Activated CD4-positive, alpha-beta T cell treated with anti-CD3 and anti-CD28 coated beads, Interleukin-2, amount 50 U/mL, for 1 hour (primary cell): Measurements from ENCODE around the gene CDK11B.
A peak's percentile ranks its signal among the peaks of the same experiment; 100 is the strongest.
"Not testable (repeated sequence)": the region's sequence is repeated elsewhere in the genome, so short reads cannot be mapped to it uniquely, and the experiment has no call there.

Experiments
- DNase-seq: peaks from one replicate; pipeline ENCODE4 v3.0.0-alpha.2; 2020

The CDK11B gene

DNA sequence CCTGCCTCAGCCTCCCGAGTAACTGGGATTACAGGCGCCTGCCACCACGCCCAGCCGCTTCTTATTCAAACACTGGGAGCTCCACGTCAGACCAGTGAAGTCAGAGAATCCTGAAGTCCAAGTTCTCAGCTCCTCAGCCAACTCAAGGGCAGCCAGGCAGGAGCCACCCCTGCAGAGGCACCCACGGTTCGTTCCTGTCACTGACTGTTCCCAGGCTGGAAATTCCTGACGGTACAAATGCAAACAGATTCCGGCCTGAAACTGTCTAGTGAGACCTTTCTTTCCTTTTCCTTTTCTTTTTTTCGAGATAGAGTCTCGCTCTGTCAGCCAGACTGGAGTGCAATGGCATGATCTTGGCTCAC lies 22.1 kb upstream of the CDK11B start:
- DNase-seq, result no peak

DNA sequence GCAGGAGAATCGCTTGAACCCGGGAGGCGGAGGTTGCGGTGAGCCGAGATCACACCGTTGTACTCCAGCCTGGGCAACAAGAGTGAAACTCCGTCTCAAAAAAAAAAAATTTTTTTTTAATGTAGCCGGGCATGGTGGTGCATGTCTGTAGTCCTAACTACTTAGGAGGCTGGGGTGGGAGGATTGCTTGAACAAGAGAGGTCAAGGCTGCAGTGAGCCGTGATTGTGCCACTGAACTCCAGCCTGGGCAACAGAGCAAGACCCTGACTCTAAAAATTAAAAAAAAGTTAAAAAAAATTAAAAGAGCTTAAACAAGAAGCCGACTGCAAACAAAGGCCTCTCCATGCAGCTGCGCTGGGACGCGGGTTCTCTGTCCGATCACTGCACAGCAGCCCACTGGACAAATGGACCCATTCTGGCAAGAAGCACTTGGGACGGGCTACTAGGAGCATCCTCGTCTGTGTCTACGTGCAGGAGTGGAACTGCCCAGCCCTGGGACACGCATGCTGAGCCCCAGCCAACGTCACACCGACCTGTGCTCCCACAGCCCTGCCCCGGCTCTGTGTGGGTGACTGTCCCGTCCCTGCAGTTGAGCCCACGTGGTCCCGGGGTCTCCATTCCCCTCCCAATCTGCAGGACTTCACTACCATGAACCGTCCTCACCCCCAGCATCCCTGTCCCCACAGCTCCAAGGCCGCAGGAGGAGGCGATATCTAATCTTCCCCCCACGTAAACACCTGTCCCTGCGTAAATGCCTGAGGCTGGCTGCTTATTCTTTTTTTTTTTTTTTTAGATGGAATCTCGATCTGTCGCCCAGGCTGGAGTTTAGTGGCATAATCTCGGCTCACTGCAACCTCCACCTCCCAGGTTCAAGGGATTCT lies 21.5 kb upstream of the CDK11B start:
- no peak for DNase-seq

DNA sequence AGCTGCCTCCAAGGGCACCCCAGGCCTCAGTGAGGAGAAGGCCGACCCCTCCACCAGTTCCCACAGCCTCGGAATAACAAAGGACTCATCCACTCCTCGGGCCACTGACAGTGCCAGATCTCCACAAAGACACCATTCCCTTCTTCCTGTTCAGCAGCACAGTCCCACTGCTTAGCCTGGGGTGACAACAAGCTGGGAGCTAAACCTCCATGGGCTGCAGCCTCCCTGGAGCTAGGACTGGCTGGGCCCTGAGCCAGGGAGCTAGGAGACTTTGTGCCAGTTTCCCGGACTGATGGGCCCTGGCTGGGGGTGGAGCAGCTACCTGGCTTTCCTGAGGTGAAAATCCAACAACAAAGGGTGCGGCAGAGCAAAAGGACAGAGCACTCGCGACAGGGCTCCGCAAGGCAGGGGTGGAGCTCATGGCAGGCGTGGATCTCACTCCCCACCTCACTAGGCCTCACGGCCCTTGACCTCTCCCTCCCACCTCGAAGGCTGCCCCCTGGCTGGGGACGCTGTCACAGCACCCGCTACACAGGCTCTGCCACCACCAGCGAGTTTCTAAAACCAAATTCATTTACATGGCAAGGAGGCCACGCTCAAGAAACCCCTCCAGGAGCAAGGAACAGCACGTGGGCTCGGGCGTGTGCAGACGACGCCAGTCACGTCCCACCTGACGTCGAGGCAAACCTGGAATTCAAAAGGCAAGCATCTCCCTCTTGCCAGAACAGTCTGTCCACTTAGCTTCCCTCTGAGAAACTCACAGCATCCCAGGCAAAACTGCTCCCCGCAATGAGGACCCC lies 20.0 kb upstream of the CDK11B start:
- no peak for DNase-seq

DNA sequence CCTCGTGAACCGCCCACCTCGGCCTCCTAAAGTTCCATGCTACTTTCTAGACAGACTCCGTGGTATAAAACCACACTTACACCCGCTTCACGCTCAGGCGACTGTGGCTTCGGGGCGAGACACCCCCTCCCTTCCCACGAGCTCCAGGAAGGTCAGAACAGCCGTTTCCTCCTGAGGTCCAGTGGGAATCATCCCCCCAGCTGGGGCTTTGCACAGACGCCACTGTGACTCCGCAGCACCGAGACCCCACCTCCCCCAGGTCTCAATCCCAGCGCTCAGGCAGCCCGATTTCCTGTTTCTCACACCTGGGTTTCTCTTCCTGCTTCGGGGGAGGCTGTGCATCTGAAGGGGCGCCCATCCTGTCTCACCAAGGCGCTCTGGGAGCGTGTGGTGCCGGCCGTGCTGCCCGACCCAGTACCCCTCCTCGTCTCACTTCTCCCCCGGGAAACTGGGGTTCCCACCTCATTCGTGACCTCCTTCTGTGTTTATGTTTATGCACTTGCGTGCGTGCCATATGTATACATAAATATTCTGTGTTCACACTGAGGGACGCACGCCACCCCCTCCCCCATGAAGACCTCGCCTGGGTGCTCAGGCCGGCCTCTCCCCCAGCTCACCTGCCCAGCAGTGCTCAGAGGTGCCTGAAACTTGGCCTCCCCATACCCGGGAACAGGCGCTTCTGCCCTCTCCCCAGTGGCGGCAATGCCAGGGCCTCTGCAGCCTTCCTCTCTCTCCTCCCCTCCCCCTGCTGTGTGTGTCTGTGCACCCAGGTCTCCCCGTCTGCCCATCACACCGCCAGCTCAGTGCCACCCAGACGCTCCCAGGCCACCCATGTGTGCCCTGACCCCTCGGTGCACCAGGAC lies 19.1 kb upstream of the CDK11B start:
- peak; percentile 53 for DNase-seq

DNA sequence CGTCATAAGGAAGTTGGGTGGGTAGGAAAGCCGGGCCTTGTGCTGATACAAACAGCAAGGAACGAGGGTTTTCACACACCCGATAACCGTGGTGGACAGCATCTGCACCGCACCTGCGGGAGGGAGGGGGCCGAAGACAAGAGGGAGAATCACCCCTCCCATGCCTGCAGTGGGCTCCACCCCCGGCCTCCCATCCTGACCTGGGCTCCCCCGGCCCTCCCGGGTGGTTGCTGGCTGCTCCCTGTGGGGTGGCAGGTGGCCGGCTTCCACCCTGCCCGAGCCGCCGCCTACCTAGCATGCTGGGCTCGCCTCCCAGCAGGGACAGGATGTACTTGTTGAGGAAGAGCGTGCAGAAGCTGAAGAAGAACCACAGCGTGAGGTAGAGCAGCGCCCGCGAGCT lies 17.3 kb upstream of the CDK11B start:
- DNase-seq, result not testable (repeated sequence)

DNA sequence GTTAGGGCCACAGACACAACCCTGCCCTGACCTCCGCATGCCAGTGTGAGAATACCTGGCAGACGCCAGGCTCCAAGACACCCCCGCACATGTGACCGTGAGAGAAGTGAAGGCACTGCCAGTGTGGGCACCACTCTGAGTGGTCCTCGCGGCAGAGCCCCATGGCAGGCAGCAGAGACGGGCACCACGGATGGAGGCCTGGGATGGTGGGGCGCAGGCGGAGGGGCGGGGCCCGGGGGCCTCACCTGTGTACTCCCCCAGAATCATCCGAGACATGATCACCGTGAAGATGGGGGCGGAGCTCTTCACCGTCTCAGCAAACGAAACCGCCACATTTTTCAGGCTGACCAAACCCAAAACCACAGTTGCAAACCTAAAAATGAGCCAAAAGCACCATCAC lies 16.4 kb upstream of the CDK11B start:
- not testable (repeated sequence) for DNase-seq

DNA sequence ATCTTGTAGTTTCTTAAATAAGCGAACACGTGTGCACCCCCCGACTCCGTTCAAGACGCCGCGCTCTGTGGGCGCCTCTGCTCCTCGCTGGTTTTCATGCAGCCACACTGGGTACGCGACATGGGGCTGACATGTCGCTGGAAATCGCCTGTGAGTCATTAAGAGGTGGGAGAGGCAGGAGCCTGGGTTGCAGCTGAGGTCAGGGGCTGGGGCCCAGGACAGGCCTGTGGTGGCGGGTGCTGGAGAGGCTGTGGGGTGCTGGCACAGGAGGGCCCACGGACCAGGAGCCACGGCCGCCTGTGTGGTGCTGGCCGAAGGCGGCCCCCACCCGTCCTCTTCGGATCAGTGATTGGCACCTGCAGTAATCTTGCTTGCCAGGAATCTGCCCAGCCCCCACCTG lies 16.0 kb upstream of the CDK11B start:
- DNase-seq, result not testable (repeated sequence)

DNA sequence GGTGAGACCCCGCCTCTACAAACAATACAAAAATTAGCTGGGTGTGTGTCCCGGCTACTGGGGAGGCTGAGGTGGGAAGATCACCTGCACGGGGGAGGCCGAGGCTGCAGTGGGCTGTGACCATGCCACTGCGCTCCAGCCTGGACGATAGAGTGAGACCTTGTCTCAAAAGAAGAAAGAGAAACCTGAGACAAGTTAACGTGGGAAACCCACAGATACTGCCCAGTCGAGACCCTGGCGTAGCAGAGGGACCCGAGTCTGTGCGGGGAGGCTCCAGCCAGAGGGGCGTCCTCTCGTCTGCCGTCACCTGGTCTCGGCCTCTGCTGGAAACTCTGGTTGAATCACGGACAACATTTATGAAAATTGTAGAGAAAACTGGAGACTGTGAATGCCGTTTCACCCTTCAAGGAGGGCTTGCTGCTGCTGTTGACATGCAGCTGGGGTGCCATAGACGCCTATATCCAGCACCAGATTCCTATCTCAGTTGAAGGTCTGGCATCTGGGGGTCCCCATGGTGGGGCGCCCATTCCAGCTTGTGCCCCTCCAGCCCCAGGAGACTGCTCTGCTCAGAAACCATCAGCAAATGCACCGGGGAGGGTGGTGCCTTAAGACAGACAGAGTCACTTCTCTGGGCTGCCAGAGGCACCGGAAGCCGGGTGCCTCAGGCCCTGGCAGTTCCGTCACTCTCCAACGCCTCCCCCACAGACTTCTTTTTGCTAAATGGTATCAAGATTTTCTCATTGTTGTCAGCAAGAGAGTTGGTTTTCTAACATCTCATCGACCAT lies 13.6 kb upstream of the CDK11B start:
- no peak for DNase-seq

DNA sequence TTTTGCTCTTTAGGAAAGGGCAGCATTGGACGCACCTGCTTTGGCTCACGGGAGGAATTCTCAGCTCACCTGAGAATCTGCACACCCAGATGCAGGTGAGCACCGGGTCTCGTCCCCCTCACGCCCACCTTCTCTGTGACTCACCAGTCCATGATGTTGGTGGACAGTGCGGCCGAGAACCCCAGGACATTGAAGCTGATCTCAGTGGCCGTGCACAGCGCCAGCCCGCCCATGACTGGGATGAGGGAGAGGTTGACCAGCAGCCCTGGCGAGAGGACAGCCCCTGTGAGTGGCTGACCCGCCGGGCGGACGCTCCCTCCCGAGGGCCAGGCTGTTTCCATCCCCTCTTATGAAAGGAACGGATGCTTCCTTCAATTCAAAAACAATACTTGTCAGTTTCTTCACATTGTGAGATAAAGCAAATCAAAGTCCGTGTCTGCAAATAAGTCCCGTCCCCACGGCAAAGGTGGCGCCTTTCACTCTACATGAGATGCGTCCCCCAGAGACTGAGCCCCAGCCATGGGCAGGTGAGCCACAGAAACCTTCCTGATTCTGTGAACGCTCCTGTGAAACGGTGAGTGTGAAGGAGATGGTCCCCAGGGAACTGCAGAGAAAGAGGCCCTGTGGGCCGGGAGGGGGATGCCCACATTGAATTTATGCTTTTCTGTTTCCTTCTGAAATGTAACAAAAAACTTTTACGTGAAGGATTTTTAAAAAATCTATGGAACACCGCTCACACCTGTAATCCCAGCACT lies 12.7 kb upstream of the CDK11B start:
- no peak for DNase-seq

DNA sequence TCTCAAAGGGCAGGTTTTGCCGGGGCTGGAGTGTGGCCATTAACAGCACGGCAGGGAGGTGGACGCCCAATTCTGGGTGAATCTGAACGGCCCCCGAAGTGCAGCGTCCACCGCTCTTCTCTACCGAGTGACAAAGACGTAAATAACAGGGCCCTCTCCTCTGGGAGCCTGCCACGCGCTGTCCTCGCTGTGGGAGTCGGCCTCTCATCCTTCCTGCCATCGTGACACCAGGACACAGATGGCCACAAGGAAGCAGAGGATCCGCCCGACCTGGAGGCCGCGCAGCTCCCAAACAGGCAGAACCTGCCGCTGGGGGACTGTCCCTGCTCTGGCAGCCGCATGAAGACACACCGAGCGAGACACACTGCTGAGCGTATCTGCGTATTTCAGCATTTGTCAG lies 12.1 kb upstream of the CDK11B start:
- DNase-seq, result no peak

DNA sequence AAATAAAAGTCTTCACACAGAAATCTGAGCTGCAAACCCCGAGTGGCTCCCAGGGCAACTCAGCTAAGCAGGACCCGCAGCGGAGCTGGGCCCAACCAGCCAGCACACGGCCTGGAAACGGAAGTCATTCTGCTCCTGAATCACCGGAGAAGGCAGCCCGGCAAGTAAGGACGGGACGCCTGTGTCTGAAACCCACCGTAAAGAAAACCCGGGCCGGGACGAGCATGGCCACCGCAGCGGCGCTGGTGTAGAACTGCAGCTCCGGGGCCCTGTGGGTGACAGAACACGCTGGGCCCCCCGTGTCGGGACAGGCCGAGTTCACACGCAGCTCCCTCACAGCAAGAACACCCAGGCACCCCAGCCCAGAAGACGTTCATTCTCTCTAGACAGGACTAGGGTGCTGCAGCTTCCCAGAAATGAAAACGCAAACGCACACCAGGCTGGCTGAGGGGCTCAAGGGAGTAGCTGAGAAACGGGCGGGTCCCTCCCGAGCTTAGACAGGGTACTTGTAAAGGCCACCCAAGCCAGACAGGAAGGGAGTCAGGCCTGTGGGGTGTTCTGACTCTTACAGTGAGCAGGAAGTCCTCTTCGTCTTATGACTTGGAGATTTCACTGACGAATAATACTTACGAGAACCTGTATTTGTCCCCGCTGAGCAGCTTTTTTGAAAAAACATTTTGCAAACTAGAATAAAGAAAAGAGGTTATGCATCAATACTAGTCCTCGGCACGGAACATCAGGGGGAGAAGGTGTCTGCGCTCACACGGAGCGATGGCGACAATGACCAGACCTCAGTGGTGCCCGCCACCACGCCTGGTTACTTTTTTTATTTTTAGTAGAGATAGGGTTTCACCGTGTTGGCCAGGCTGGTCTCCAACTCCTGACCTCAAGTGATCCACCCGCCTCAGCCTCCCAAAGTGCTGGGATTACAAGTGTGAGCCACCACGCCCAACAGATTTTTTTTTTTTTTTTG lies 10.9 kb upstream of the CDK11B start:
- no peak for DNase-seq

DNA sequence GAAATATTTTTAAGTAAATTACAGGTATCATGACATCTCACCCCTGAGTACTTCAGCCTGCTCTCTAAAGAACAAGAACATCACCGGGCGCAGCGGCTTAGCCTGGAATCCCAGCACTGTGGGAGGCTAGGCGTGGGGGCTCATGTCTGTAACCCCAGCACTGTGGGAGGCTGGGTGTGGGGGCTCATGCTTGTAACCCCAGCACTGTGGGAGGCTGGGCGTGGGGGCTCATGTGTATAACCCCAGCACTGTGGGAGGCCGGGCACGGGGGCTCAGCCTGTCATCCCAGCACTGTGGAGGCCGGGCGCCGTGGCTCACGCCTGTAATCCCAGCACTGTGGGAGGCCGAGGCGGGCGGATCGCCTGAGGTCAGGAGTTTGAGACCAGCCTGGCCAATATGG lies 7.7 kb upstream of the CDK11B start:
- DNase-seq, result no peak

DNA sequence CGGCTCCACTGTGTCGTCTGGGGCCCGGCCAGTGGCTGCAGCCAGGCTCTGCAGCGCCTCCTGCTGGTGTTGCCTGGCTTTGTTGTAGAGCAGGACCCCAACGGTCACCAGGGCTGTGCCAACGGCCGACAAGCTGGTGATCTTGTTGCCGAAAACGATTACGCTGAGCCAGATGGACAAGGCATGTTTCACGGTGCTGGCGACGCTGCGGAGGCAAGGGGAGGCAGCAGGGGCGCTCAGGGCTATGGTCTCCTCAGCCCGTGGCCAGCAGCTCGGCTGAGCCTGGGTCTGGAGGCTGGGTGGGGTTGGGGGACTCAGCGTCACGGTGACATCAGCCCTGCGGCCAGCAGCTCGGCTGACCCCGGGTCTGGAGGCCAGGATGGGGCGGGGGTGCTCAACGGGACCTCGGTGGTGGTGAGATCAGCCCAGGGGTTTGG lies 7.0 kb upstream of the CDK11B start:
- DNase-seq, result peak; percentile 40

DNA sequence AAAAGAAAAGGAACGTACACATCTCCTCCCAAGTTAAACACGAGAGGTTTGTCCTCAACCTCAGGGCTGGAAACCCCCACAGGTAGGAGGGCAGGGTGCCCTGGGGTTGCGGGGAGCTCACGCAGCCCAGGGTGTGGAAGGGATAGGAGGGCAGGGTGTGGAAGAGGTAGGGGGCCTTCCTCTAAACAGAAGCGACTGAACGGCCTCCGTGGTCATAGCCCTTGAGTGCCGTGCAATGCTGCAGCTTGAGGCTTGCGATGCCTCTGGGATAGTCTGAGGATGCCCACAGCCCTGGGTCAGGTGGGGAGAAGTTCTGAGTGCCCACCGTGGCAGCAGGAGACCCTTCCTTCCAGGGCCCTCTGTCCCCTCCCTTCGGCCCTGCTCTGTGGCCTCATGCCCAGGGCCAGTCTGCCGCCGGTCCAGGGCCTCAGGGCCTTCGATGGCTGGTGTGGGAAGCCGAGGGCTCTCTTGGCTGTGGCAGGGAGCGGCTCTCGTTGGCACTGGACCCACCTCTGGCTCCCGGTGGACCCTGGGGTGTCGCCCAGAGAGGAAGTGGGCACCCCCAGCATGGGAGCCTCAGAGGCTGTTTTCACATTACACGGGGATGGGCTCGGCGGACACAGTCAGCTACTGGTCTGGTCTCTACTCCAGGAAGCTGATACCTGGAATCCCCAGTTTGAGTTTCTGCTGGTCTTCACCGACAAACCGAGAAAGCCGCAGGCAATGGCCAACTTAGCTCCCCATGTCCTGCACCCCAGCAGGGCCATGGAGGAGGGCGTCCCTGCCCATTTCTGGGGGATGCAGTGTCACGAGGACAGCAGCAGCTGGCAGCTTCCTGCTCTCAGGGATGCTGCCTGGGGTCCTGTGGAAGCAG lies 6.4 kb upstream of the CDK11B start:
- no peak for DNase-seq

DNA sequence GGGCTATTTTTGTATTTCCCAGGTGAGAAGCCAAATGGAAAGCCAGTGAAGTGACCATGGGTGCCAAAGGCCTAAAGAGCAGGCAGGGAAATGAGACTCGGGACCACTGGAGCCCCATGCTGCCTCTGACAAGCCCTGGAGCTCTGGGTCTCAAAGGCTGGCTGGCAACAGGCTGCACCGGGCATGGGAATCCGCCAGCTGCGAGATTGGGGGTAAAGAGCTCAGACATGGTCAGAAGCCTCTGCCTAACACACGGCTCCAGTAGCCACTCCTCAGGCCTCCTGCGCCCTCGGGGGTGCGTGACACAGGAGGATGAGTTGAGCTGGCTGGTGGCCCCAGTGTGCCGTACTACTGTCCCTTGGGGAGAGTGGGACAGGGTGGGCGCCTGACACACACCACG lies 5.5 kb upstream of the CDK11B start:
- not testable (repeated sequence) for DNase-seq

DNA sequence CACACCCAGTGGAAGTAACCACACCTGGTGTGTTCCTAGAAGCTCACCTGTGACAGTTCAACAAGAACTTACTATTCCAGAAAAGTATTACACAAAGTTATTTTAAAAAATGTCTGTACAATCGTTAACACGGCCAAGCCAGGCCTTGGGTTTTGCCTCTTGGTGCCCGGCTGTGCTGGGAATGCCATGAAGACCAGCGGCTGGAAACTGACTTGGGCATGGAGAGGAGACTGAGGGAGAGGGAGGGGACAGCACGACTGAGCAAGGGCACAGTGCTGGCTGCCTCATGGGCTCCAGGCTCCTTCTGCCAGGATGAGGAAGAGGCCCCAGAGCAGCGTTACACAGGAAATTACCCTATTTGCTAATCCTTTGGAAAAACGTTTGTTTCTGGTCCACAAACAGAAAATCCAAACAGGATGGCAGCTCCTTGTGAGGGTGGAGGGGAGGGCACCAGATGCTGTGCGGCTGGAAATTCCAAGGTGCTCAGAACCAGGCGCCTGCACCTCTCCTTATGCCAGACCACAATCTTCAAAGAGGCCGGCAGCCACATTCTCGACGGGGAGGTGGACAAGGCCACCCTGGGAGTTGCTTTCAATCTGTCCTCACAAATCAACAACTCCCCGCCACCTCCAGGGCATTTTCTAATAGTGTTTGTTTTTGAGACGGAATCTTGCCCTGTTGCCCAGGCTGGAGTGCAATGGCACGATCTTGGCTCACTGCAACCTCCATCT lies 4.2 kb upstream of the CDK11B start:
- DNase-seq, result not testable (repeated sequence)

DNA sequence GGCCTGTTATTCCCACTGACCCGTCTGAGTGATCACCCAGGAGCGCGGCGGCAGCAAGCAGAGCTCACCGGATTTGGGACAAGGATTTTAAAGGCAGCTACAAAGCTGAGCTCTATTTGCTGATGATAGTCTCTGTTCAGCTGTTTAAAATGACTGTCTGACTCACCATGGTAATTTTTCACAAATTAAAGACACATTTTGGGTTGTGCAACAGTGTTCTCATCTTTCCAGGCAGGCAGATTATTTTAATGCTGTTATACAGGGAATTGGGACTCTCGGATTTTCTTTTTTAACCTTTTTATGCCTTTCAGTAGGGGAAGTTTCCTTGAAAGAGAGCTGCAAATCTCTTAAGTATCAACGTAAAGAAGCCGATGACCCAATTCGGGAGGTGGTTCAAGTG lies 3.6 kb upstream of the CDK11B start:
- DNase-seq, result not testable (repeated sequence)

DNA sequence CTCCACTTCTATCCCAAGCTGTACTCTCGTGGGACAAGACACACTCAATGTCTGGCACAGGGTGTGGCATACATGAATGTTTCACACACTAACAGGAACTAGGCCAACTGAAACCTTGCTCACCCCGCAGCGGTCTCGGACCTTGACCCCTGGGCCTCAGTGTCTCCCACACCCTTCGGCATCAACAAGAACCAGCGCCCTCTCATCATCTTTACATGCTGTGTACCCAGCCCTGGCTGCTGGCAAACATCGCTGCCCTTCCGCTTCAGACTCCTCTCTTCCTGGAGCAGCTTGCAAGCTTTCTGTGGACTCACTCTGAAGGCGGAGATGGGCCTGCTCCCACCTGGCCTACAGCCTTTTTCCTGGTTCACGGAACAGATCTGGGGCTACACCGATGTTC lies 10.5 kb downstream of the CDK11B start:
- not testable (repeated sequence) for DNase-seq
